SK-N-SH (cell line): ENCODE measurements around the gene CASZ1. TPM values are rescaled to one million over a fixed set of nuclear protein-coding genes. Genes with fewer than 3 reads are reported as not detected.

Source experiments
- CTCF ChIA-PET: fragments of 300-600, 350-600 bp; formaldehyde crosslinking; extraction: SDS; loops from one replicate; lab custom pipeline; 2021; lab: Yijun Ruan, JAX
- POLR2A ChIA-PET: fragments of 350-600 bp; sonication (Branson Sonifier 250); formaldehyde crosslinking; extraction: SDS; loops from one replicate; lab custom pipeline; 2020; ENCODE audit warnings: antibody characterized with exemption, inconsistent platforms; lab: Yijun Ruan, JAX
- DNase-seq: peaks from one replicate; pipeline ENCODE4 v3.0.0; 2012
- H2AFZ ChIP-seq: fragments of 200-600 bp; sonication (generic); 2 replicates; pipeline ENCODE4 v1.8.1; 2016; ENCODE audit warnings: antibody characterized with exemption, mild to moderate bottlenecking, low read depth
- H3F3A ChIP-seq: fragments of 200-600 bp; sonication (generic); replicated peaks from 2 replicates; pipeline ENCODE3; 2016; ENCODE audit warnings: antibody characterized with exemption, mild to moderate bottlenecking; ENCODE audit not compliant: insufficient read depth
- H3K27ac ChIP-seq, 2 experiments: fragments of 200-500 bp in 1 of 2; fragments of 200-600 bp in 1 of 2; sonication (Bioruptor generic) in 1 of 2; sonication (generic), shearing (Covaris generic) in 1 of 2; 2 replicates each; pipeline versions ENCODE4 v1.5.1 to v1.6.1; 2014 to 2016; ENCODE audit warnings: low read depth in 2 of 2, inconsistent platforms in 1 of 2, low read length in 1 of 2, mild to moderate bottlenecking in 1 of 2, mixed read lengths in 1 of 2
- H3K27me3 ChIP-seq: fragments of 200-600 bp; sonication (generic), shearing (Covaris generic); 2 replicates; pipeline ENCODE4 v1.6.1; 2016; ENCODE audit warnings: mixed run types; ENCODE audit not compliant: insufficient read depth
- H3K36me3 ChIP-seq, 2 experiments: fragments of 200-500 bp in 1 of 2; fragments of 200-600 bp in 1 of 2; sonication (Bioruptor generic) in 1 of 2; sonication (generic) in 1 of 2; replicated peaks in 1 of 2; 2 replicates each; pipeline versions ENCODE3 to v1.5.1; 2014 to 2016; ENCODE audit warnings: low read length in 1 of 2, mild to moderate bottlenecking in 1 of 2; ENCODE audit not compliant: insufficient read depth in 2 of 2, control insufficient read depth in 1 of 2
- H3K4me1 ChIP-seq, 2 experiments: fragments of 200-500 bp in 1 of 2; fragments of 200-600 bp in 1 of 2; sonication (Bioruptor generic) in 1 of 2; sonication (generic), shearing (Covaris generic) in 1 of 2; 2 replicates each; pipeline versions ENCODE4 v1.5.1 to v1.6.1; 2014 to 2016; ENCODE audit warnings: low read depth in 1 of 2, low read length in 1 of 2, mixed run types in 1 of 2; ENCODE audit not compliant: insufficient read depth in 2 of 2, control insufficient read depth in 1 of 2
- H3K4me2 ChIP-seq: fragments of 200-600 bp; sonication (generic), shearing (Covaris generic); 2 replicates; pipeline ENCODE4 v1.6.1; 2017; ENCODE audit warnings: mixed run types
- H3K4me3 ChIP-seq, 2 experiments: fragments of 200-500 bp in 1 of 2; fragments of 200-600 bp in 1 of 2; sonication (Bioruptor generic) in 1 of 2; sonication (generic), shearing (Covaris generic) in 1 of 2; 2 replicates each; pipeline versions ENCODE4 v1.5.1 to v1.8.1; 2014 to 2016; ENCODE audit warnings: low read depth in 2 of 2, inconsistent platforms in 1 of 2, low read length in 1 of 2, mild to moderate bottlenecking in 1 of 2, mixed read lengths in 1 of 2, moderate library complexity in 1 of 2
- H3K79me2 ChIP-seq: fragments of 200-600 bp; sonication (generic); 2 replicates; pipeline ENCODE4 v1.8.1; 2017; ENCODE audit warnings: mild to moderate bottlenecking; ENCODE audit not compliant: insufficient read depth
- H3K9ac ChIP-seq: fragments of 200-600 bp; sonication (generic); 2 replicates; pipeline ENCODE4 v1.6.1; 2017; ENCODE audit warnings: mixed run types
- H3K9me2 ChIP-seq: fragments of 200-600 bp; sonication (generic); 2 replicates; pipeline ENCODE4 v1.6.1; 2017; ENCODE audit warnings: mixed run types
- H3K9me3 ChIP-seq: fragments of 200-600 bp; sonication (generic); 2 replicates; pipeline ENCODE4 v1.6.1; 2017; ENCODE audit warnings: mixed run types, mild to moderate bottlenecking, moderate library complexity
- H4K20me1 ChIP-seq: fragments of 200-600 bp; sonication (generic); 2 replicates; pipeline ENCODE4 v1.6.1; 2017; ENCODE audit warnings: mild to moderate bottlenecking, mixed run types; ENCODE audit not compliant: insufficient read depth
- CHD2 ChIP-seq: fragments of 150-350 bp; IDR thresholded peaks from 2 replicates; pipeline ENCODE4 v1.6.1; 2018; ENCODE audit warnings: low read length; ENCODE audit not compliant: partially characterized antibody
- FOSL2 ChIP-seq: IDR thresholded peaks from 2 replicates; pipeline ENCODE4 v1.4.0; 2012; ENCODE audit warnings: low read depth, mild to moderate bottlenecking, moderate library complexity, borderline replicate concordance
- IRF3 ChIP-seq: fragments of 150-350 bp; IDR thresholded peaks from 2 replicates; pipeline ENCODE4 v1.6.1; 2016; ENCODE audit warnings: mild to moderate bottlenecking, low read depth, low read length
- JUND ChIP-seq: IDR thresholded peaks from 2 replicates; pipeline ENCODE4 v1.4.0; 2012
- MAX ChIP-seq: IDR thresholded peaks from 2 replicates; pipeline ENCODE4 v1.4.0; 2012; ENCODE audit warnings: low read depth
- MEF2A ChIP-seq: IDR thresholded peaks from 2 replicates; pipeline ENCODE4 v1.4.0; 2012; ENCODE audit warnings: low read depth, borderline replicate concordance
- NFIC ChIP-seq: IDR thresholded peaks from 2 replicates; pipeline ENCODE4 v1.4.0; 2012; ENCODE audit warnings: borderline replicate concordance
- NRF1 ChIP-seq: IDR thresholded peaks from 2 replicates; pipeline ENCODE4 v1.6.1; 2012; ENCODE audit warnings: low read depth, mild to moderate bottlenecking, low read length
- REST ChIP-seq: IDR thresholded peaks from 2 replicates; pipeline ENCODE4 v1.6.1; 2012; ENCODE audit warnings: mild to moderate bottlenecking, low read depth, low read length, moderate library complexity
- SIN3A ChIP-seq: IDR thresholded peaks from 2 replicates; pipeline ENCODE4 v1.6.1; 2012; ENCODE audit warnings: low read depth, mild to moderate bottlenecking, low read length, moderate library complexity, borderline replicate concordance
- ZBTB33 ChIP-seq: IDR thresholded peaks from 2 replicates; pipeline ENCODE4 v1.4.0; 2012; ENCODE audit warnings: low read depth, borderline replicate concordance
- WGBS: methylation state at CpG from one replicate; pipeline ENCODE4 v1.1.6; 2017; ENCODE audit warnings: low lambda C conversion rate; 5-methylcytosine and 5-hydroxymethylcytosine counted together
- polyA plus RNA-seq, 3 experiments: library from polyadenylated mRNA; depleted of rRNA; stranded (reverse); fragments of >200 nt; gene quantifications; 2 replicates each; pipeline ENCODE4 v1.2.3, GENCODE V29; 2012

The CASZ1 gene
- polyA plus RNA-seq, 1 of the 3 experiments (the other 2 are of a cell fraction), result 0.51 TPM

- Histone ChIP-seq H3K27me3 (no peaks in the 10 kb centered on the region), H3K4me2 (no peak overlapping the region), H3K4me1 (peaks cover 0 to 3% of the 10 kb centered on the region in 2 experiments; a peak in 1 of 4 replicates), H2AFZ (no peak overlapping the region), H3K79me2 (no peaks in the 10 kb centered on the region), H3K9me2 (no peaks in the 10 kb centered on the region), H3K4me3 (no peak overlapping the region), H3K9ac (no peak overlapping the region), H3K27ac (no peak overlapping the region), H3K9me3 (no peaks in the 10 kb centered on the region), H4K20me1 (no peaks in the 10 kb centered on the region), H3K36me3 (no peaks in the 10 kb centered on the region), H3F3A (no peaks in the 10 kb centered on the region)
- WGBS, result 78% methylated on average over 14 of the region's 14 CpGs
- ChIA-PET POLR2A (no interaction called here), CTCF (interaction anchor here (0.8 to 1.6 kb wide), 4 partner anchors 12 to 38 kb away, joined by 3 to 5 read pairs (median 3); no protein-coding TSS in a partner anchor)
- TF ChIP-seq SIN3A (no peak), JUND (no peak), IRF3 (no peak), MEF2A (no peak), REST (no peak), CHD2 (no peak), NRF1 (no peak), FOSL2 (no peak), MAX (no peak), ZBTB33 (no peak), NFIC (no peak)
- DNase-seq, result no peak
These were observed 32.8 kb upstream of the CASZ1 start for GRCh38 chr1:10829067-10829818.
